Spleen (tissue), 7 donors: ENCODE measurements around the gene CD200R1.

Source experiments
- POLR2A ChIP-seq, 3 donors: fragments of 450-650 bp; IDR thresholded peaks; one replicate each; pipeline ENCODE4 v1.5.1; 2017; ENCODE audit warnings: antibody characterized with exemption in 3 of 3, mild to moderate bottlenecking in 1 of 3
- POLR2AphosphoS5 ChIP-seq, 3 donors: sonication (generic); formaldehyde crosslinking; IDR thresholded peaks; one replicate each; pipeline ENCODE4 v1.5.1; 2017; ENCODE audit warnings: antibody characterized with exemption in 3 of 3
- TF ChIP-seq, protein P1 (sequence below), 11 experiments: fragments of 200-600 bp in 7 of 11; fragments of 450-650 bp in 4 of 11; sonication (generic) in 4 of 11; IDR thresholded peaks in 8 of 11; conservative IDR thresholded peaks in 3 of 11; 1 replicate in 7 of 11; 2 replicates in 4 of 11; pipeline versions ENCODE4 v1.4.0 to v1.8.0; 2016 to 2021; ENCODE audit warnings: antibody characterized with exemption in 11 of 11, inconsistent platforms in 4 of 11, mild to moderate bottlenecking in 1 of 11
- donor health status: DM: no; HTN: no; CAD: no; lungs with moderate emphysema.
- donor health status: DM: no; HTN: no; CAD: no.
- donor health status: DM: no; HTN: no; CAD: no.

- TF ChIP-seq POLR2AphosphoS5 (IDR thresholded peaks at IDR 0.05) (no peak), POLR2A (IDR thresholded peaks at IDR 0.05) (no peak)
- TF ChIP-seq, protein P1, sequence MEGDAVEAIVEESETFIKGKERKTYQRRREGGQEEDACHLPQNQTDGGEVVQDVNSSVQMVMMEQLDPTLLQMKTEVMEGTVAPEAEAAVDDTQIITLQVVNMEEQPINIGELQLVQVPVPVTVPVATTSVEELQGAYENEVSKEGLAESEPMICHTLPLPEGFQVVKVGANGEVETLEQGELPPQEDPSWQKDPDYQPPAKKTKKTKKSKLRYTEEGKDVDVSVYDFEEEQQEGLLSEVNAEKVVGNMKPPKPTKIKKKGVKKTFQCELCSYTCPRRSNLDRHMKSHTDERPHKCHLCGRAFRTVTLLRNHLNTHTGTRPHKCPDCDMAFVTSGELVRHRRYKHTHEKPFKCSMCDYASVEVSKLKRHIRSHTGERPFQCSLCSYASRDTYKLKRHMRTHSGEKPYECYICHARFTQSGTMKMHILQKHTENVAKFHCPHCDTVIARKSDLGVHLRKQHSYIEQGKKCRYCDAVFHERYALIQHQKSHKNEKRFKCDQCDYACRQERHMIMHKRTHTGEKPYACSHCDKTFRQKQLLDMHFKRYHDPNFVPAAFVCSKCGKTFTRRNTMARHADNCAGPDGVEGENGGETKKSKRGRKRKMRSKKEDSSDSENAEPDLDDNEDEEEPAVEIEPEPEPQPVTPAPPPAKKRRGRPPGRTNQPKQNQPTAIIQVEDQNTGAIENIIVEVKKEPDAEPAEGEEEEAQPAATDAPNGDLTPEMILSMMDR (IDR thresholded peaks at IDR 0.05 in 8 of 11, conservative IDR thresholded peaks at IDR 0.05 in 3 of 11): no peak
These were observed 5.2 kb upstream of the CD200R1 start for GRCh38 chr3:112980080-112980479.
